ENCODE measurements around the gene SLC1A2.

Gene SLC1A2

DNA sequence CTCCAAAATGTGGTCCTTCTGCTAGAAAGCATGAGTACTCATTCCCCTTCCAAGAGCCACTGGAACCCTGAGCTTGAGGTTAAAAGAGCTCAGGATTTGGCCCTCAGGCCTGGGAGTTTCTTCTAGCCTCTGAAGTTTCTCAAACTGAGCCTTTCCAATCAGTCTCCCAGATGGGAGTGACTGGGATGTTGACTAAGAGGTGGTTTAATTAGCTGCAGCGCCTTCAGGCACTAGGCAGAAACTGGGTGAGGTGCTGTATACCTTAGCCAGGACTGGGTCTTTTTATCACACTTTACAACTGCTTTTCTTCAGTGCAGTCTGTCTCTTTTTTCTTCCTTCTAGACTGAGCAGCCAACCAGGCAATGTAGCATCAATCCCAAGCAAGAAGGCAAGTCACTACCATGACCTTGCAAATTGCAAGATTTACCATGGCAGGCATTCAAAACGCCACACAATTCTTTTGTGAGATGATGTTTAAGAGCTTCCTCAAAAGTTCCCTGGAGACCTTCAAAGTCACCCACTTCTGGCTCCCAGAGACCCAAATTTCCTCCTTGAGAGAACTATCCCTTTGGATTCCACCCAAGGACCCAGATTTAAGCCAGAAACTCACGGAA is 93.0 kb downstream of the SLC1A2 start:
- Histone ChIP-seq H3K36me3 (ENCODE audit: low read length) (no peaks in the 10 kb centered on the region), H3F3A (ENCODE audit: insufficient read depth) (no peaks in the 10 kb centered on the region), H2AFZ (ENCODE audit: low read depth, low read length, severe bottlenecking) (no peak overlapping the region), H3K27me3 (ENCODE audit: low read length) (no peaks in the 10 kb centered on the region; the same call in 1 of the 2 replicates), H3K9me3 (ENCODE audit: insufficient read depth, low read length) (no peaks in the 10 kb centered on the region), H3K9me2 (replicated peaks; ENCODE audit: insufficient read depth, low read length) (no peaks in the 10 kb centered on the region), H3K27ac (ENCODE audit: low read depth, low read length) (no peak overlapping the region), H4K20me1 (ENCODE audit: low read depth, low read length) (no peaks in the 10 kb centered on the region), H3K9ac (ENCODE audit: low read length) (no peak overlapping the region), H3K4me3 (ENCODE audit: insufficient read depth, low read length, poor library complexity, severe bottlenecking) (no peak overlapping the region), H3K4me2 (ENCODE audit: low read depth, low read length, poor library complexity, severe bottlenecking) (no peak overlapping the region), H3K79me2 (ENCODE audit: insufficient read depth, low read length) (no peaks in the 10 kb centered on the region)
- TF ChIP-seq, protein P1, sequence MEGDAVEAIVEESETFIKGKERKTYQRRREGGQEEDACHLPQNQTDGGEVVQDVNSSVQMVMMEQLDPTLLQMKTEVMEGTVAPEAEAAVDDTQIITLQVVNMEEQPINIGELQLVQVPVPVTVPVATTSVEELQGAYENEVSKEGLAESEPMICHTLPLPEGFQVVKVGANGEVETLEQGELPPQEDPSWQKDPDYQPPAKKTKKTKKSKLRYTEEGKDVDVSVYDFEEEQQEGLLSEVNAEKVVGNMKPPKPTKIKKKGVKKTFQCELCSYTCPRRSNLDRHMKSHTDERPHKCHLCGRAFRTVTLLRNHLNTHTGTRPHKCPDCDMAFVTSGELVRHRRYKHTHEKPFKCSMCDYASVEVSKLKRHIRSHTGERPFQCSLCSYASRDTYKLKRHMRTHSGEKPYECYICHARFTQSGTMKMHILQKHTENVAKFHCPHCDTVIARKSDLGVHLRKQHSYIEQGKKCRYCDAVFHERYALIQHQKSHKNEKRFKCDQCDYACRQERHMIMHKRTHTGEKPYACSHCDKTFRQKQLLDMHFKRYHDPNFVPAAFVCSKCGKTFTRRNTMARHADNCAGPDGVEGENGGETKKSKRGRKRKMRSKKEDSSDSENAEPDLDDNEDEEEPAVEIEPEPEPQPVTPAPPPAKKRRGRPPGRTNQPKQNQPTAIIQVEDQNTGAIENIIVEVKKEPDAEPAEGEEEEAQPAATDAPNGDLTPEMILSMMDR (IDR thresholded peaks at IDR 0.05; ENCODE audit: insufficient read depth, low read length, poor library complexity, severe bottlenecking): no peak
- no peak for TF ChIP-seq EZH2phosphoT487 (conservative IDR thresholded peaks at IDR 0.05; ENCODE audit: low read length)

DNA sequence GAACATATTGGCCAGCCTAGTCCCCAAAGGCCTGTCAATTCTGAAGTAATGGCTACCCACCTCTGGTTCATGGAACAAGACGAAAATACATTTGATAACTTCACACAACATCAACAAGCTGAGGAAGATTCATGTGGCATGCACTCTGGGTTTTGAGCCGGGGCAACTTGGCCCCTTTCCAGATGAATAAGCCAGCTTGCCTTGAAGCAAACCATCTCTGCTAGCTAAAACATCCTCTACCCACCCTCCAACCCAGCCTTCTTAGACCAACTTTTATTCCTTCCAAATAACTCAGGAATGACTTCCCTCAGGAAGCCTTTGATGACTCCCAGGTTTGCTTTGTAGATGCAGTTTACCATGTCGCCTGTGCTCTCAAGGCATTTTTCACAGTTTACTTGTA is 94.4 kb downstream of the SLC1A2 start:
- Histone ChIP-seq H3K4me2 (ENCODE audit: low read depth, low read length, poor library complexity, severe bottlenecking) (no peak overlapping the region), H2AFZ (ENCODE audit: low read depth, low read length, severe bottlenecking) (no peak overlapping the region), H3K4me3 (ENCODE audit: insufficient read depth, low read length, poor library complexity, severe bottlenecking) (no peak overlapping the region), H3F3A (ENCODE audit: insufficient read depth) (no peaks in the 10 kb centered on the region), H3K27me3 (ENCODE audit: low read length) (no peaks in the 10 kb centered on the region; the same call in 1 of the 2 replicates), H3K9ac (ENCODE audit: low read length) (no peak overlapping the region), H3K9me2 (replicated peaks; ENCODE audit: insufficient read depth, low read length) (no peaks in the 10 kb centered on the region), H3K27ac (ENCODE audit: low read depth, low read length) (no peak overlapping the region), H4K20me1 (ENCODE audit: low read depth, low read length) (no peaks in the 10 kb centered on the region), H3K9me3 (ENCODE audit: insufficient read depth, low read length) (no peaks in the 10 kb centered on the region), H3K36me3 (ENCODE audit: low read length) (no peaks in the 10 kb centered on the region), H3K79me2 (ENCODE audit: insufficient read depth, low read length) (no peaks in the 10 kb centered on the region)
- TF ChIP-seq EZH2phosphoT487 (conservative IDR thresholded peaks at IDR 0.05; ENCODE audit: low read length): no peak
- TF ChIP-seq, protein P1 (IDR thresholded peaks at IDR 0.05; ENCODE audit: insufficient read depth, low read length, poor library complexity, severe bottlenecking): no peak

DNA sequence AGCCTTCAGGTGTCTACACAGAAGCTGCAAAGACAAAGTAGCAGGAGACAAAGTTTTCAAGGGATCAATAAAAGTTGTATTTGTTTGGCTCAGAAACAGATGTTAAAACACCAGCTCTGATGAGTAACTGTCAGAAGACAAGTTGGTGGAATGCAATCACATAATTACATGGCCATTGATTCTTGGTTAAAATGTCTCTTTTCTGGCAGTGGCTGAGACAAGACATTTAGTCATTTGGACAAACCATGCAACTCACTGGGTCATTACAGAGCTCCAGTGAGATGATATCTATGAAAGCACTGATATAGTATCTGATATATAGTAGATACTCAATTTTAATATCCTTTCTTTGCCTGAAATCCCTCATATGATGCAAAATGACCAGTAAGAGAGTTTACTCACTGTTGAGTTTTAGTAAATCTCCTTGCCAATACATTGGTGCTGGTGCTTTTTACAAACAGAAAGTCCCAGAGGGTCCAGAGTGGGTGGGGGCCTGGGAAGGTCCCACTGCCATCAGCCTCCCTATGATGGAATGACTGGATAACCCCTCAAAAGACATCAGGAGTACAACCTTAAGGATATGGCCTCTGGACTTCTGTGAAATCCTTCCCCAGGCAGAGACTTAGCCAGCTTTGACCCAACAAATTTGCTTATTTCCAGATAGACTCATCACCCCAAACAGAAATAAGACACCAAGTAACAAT is 95.0 kb downstream of the SLC1A2 start:
- H3K4me3 ChIP-seq (ENCODE audit: insufficient read depth, low read length, poor library complexity, severe bottlenecking): no peak overlapping the region
- no peaks in the 10 kb centered on the region; the same call in 1 of the 2 replicates for H3K27me3 ChIP-seq (ENCODE audit: low read length)
- H3K9ac ChIP-seq (ENCODE audit: low read length): no peak overlapping the region
- no peak overlapping the region for H2AFZ ChIP-seq (ENCODE audit: low read depth, low read length, severe bottlenecking)
- no peaks in the 10 kb centered on the region for H3K79me2 ChIP-seq (ENCODE audit: insufficient read depth, low read length)
- no peaks in the 10 kb centered on the region for H4K20me1 ChIP-seq (ENCODE audit: low read depth, low read length)
- H3K27ac ChIP-seq (ENCODE audit: low read depth, low read length): no peak overlapping the region
- H3F3A ChIP-seq (ENCODE audit: insufficient read depth): no peaks in the 10 kb centered on the region
- no peaks in the 10 kb centered on the region for H3K9me3 ChIP-seq (ENCODE audit: insufficient read depth, low read length)
- TF ChIP-seq EZH2phosphoT487 (conservative IDR thresholded peaks at IDR 0.05; ENCODE audit: low read length): no peak
- H3K9me2 ChIP-seq (replicated peaks; ENCODE audit: insufficient read depth, low read length): no peaks in the 10 kb centered on the region
- H3K4me2 ChIP-seq (ENCODE audit: low read depth, low read length, poor library complexity, severe bottlenecking): no peak overlapping the region
- no peaks in the 10 kb centered on the region for H3K36me3 ChIP-seq (ENCODE audit: low read length)
